Calu3 (cell line): Measurements from ENCODE around the gene KCNG4. TPM values are rescaled to one million over a fixed set of nuclear protein-coding genes. Genes with fewer than 3 reads are reported as not detected.

Experiments used
- BruUV-seq: library from RNA; stranded (reverse); fragments of 400-500 nt; replicated peaks from 2 replicates; lab custom pipeline; 2021; lab: Mats Ljungman, UMichigan
- CTCF ChIA-PET: fragments of 300-600 bp; sonication (Branson Sonifier 250); formaldehyde crosslinking; loops from one replicate; lab custom pipeline; 2022; ENCODE audit warnings: antibody characterized with exemption; lab: Charles Lee
- DNase-seq: peaks from one replicate; pipeline ENCODE4 v3.0.0; 2022
- H3K27ac Mint-ChIP-seq: one replicate; pipeline ENCODE4 v1.8.0; 2022; ENCODE audit warnings: mixed read lengths; ENCODE audit not compliant: unreplicated experiment
- H3K27me3 Mint-ChIP-seq: one replicate; pipeline ENCODE4 v1.8.0; 2022; ENCODE audit warnings: mixed read lengths; ENCODE audit not compliant: unreplicated experiment
- H3K36me3 Mint-ChIP-seq: one replicate; pipeline ENCODE4 v1.8.0; 2022; ENCODE audit warnings: mild to moderate bottlenecking, moderate library complexity, mixed read lengths; ENCODE audit not compliant: insufficient read depth, unreplicated experiment
- H3K4me1 Mint-ChIP-seq: one replicate; pipeline ENCODE4 v1.8.0; 2022; ENCODE audit warnings: mild to moderate bottlenecking, low read depth, mixed read lengths; ENCODE audit not compliant: unreplicated experiment
- H3K4me3 Mint-ChIP-seq: one replicate; pipeline ENCODE4 v1.8.0; 2022; ENCODE audit warnings: mild to moderate bottlenecking, low read depth, moderate library complexity, mixed read lengths; ENCODE audit not compliant: unreplicated experiment
- H3K9me3 Mint-ChIP-seq: one replicate; pipeline ENCODE4 v1.8.0; 2022; ENCODE audit warnings: low read depth, mixed read lengths; ENCODE audit not compliant: unreplicated experiment
- intact Hi-C: fragments of 100-400 bp; cut with micrococcal nuclease; formaldehyde crosslinking; loops from one replicate; pipeline ENCODE4 v1.10.0; 2022; ENCODE audit not compliant: unreplicated experiment
- total RNA-seq: library from RNA; stranded (reverse); gene quantifications from 2 replicates; pipeline ENCODE4 v1.2.3, GENCODE V29; 2022
- TF ChIP-seq, protein P1 (sequence below): fragments of 200-600 bp; IDR thresholded peaks from one replicate; pipeline ENCODE4 v1.8.0; 2022; ENCODE audit warnings: antibody characterized with exemption; ENCODE audit not compliant: unreplicated experiment

KCNG4 gene
- total RNA-seq, 1 experiment from 2014 or later, result not detected

DNA sequence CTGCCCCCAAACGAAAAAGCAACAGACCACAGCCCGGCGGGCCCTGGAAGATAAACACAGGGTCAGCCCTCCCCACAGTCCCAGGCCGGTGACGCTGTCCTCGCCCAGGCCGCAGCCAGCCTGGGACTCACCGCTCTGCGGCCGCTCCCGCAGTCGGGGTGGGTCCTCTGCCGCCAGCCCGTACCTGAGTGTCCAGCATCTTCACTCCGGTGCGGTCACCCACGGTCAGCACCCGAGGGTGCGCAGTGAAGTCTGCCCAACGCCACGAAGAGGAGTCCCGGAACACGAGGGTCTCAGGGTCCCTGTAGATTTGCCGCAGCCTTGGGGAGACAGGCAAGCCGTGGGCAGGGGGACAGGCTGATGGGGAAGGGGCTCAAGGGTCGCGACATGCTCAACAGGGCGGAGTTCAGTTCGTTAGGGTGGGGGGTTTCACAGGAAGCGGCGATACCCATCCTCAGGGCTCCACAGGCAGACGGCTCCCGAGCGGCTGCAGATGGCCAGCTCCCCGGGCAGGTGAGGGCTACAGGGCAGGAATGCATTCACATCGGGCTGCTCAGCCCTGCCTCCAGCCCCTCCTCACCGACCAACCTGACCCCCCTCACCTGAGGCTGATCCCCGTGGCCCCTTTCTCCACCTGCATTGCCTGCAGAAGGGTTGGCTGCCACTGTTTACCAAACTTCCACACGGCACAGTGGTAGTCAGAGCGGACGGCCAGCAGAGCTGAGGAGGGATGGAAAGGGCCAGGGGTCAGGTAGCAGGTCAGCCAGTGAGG is 58.5 kb downstream of the KCNG4 start:
- intact Hi-C loops, result no loop called here
- no TSS peak for BruUV-seq
- no peak for DNase-seq
- Mint-ChIP-seq H3K4me3 (no peak overlapping the region), H3K27ac (no peak overlapping the region), H3K4me1 (peaks cover 9% of the 10 kb centered on the region), H3K9me3 (no peaks in the 10 kb centered on the region), H3K27me3 (no peaks in the 10 kb centered on the region), H3K36me3 (peaks cover 45% of the 10 kb centered on the region)
- TF ChIP-seq, protein P1, sequence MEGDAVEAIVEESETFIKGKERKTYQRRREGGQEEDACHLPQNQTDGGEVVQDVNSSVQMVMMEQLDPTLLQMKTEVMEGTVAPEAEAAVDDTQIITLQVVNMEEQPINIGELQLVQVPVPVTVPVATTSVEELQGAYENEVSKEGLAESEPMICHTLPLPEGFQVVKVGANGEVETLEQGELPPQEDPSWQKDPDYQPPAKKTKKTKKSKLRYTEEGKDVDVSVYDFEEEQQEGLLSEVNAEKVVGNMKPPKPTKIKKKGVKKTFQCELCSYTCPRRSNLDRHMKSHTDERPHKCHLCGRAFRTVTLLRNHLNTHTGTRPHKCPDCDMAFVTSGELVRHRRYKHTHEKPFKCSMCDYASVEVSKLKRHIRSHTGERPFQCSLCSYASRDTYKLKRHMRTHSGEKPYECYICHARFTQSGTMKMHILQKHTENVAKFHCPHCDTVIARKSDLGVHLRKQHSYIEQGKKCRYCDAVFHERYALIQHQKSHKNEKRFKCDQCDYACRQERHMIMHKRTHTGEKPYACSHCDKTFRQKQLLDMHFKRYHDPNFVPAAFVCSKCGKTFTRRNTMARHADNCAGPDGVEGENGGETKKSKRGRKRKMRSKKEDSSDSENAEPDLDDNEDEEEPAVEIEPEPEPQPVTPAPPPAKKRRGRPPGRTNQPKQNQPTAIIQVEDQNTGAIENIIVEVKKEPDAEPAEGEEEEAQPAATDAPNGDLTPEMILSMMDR, result no peak
- CTCF ChIA-PET, result no interaction called here

DNA sequence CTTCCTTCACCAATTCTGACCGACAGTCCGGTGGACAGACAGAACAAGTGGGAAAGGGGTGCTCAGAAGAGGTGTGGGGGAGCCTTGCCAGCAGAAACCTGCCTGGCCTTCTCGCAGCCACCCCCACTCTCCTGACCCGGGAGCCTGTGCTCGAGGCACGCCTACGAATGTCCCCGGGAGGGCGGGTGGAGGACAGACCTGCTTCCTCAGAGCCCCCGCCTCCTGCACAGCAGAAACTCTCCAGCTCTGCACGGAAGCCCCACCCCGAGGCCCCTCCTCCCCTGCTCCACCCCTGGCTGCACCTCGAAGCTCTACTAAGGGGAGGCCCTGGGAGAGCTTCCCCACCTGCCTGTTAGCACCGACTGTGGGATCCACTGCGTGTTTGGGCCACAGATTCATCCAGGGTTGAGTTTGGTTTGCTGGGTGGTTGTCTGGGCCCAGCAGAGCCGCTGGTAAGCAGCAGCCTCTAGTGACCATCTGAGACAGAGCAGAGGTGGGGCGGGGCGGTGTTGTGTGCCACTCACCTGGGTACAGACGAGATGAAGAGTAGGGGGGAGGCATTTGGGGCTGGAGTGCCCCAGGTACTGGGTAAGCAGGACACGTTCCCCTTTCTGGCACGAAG is 59.2 kb downstream of the KCNG4 start:
- BruUV-seq, result no TSS peak
- Mint-ChIP-seq H3K27me3 (no peaks in the 10 kb centered on the region), H3K4me3 (no peak overlapping the region), H3K4me1 (peaks cover 11% of the 10 kb centered on the region), H3K9me3 (no peaks in the 10 kb centered on the region), H3K27ac (no peak overlapping the region), H3K36me3 (peaks cover 38% of the 10 kb centered on the region)
- intact Hi-C loops, result no loop called here
- DNase-seq, result no peak
- CTCF ChIA-PET, result no interaction called here
- TF ChIP-seq, protein P1, result no peak

DNA sequence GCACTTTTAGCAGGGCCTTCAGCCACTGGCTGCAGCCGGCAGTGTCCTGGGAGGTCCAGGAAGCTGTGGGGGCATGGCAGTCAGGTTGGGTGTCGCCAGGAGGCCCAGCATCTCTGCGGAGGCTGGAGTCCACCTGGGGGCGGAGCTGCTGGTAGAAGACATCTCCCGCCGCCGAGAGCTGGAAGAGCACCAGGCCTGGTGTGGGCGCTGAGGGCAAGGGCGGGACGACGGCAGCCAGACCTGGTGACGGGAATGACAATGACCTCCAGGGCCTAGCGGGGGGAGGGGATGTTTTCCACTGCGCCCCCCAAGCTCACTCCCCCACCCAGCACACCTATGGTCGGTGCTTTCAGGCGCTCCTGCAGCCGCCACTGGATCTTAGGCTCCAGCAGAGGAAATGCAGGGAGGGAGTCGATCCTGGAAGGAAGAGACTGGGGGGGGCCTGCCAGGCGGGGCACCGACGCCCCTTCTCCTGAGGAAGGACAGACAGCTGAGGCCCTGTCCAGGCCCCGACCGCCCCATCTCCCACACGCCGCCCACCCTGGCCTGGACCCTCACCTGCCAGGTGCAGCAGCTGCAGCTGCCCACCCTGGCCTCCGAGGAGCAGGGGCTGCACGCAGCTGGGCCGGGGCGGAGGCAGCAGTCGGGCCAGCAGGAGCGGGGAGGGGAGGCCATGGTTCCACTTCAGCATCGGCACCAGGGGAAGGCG is 60.0 kb downstream of the KCNG4 start:
- Mint-ChIP-seq H3K4me1 (peaks cover 11% of the 10 kb centered on the region), H3K9me3 (no peaks in the 10 kb centered on the region), H3K4me3 (no peak overlapping the region), H3K27ac (no peak overlapping the region), H3K27me3 (no peaks in the 10 kb centered on the region), H3K36me3 (peaks cover 37% of the 10 kb centered on the region)
- intact Hi-C loops, result loop anchor here (10.0 kb wide), 1 partner anchor 225 kb away; the partner anchor contains the start of gene OSGIN1
- CTCF ChIA-PET, result no interaction called here
- TF ChIP-seq, protein P1, result no peak
- DNase-seq, result no peak
- BruUV-seq, result no TSS peak

DNA sequence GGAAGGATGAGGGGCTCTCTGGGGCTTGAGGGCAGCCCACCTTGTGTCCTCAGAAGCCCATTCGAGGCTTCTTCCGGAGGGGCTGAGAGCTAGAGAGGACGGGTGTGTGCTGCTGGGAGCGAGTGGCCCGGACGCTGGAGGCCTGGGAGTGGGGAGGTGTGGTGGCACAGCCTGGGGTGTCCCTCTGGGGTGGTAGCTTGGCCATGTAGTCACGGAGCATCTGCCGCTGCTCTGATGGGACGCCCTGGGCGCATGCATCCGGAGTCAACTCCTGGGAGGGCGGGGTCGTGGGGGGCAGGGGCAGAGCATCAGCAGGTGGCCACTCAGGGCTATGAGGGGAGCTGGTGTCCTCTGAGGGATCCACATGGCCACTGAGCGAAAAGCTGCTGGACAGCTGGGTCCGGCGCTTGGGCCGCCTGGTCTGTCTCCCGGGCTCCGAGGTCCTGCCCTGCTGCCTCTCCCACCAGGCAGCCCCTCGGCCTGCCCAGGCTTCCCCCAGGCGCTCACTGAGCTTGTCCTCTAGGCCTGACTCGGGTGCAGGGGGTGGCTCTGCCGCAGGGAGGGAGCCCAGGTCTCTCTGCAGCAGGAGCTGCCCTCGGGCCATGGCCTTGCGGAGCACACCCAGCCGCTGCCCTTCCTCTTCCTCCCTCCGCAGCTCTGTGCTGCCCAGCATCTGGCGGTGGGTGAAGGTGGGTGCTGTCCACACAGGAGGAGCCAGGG is 60.8 kb downstream of the KCNG4 start:
- Mint-ChIP-seq H3K4me1 (peaks cover 9% of the 10 kb centered on the region), H3K4me3 (no peak overlapping the region), H3K9me3 (no peaks in the 10 kb centered on the region), H3K27me3 (no peaks in the 10 kb centered on the region), H3K27ac (no peak overlapping the region), H3K36me3 (peaks cover 33% of the 10 kb centered on the region)
- no TSS peak for BruUV-seq
- TF ChIP-seq, protein P1, result no peak
- DNase-seq, result no peak
- CTCF ChIA-PET, result interaction anchor here (0.7 kb wide), 1 partner anchor 113 kb away, joined by 4 read pairs; no protein-coding TSS in a partner anchor
- intact Hi-C loops, result loop anchor here (10.0 kb wide), 1 partner anchor 224 kb away; the partner anchor contains the start of gene OSGIN1
